SH-SY5Y (cell line): ENCODE measurements around the gene CDC25A.

ENCODE experiments used
- GATA2 ChIP-seq: IDR thresholded peaks from 2 replicates; pipeline ENCODE4 v1.6.1; 2011; ENCODE audit warnings: mild to moderate bottlenecking, low read depth, low read length
- GATA3 ChIP-seq: IDR thresholded peaks from 2 replicates; pipeline ENCODE4 v1.6.1; 2011; ENCODE audit warnings: low read depth, mild to moderate bottlenecking, low read length, moderate library complexity

DNA sequence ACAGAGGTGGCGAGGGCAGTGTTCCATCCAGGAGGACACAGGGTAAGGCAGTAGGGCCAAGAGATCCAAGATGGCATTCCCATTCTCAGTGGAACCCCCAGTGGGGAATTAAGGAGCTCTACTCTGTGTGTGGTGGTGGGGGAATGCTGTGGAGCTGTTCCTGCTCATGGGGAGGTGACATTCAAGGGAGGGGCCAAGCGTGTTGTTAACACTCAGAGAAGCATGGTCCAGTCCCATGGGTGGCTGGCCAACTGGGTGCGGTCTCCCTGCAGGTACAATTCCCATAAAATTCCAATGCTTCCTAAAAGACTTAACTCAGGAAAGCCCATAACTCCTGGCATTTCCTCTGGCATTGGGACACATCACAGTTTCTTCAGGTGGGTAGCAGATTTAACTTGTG is 37.4 kb upstream of the CDC25A start:
- TF ChIP-seq GATA3 (no peak), GATA2 (no peak)
